Eye (tissue), 1 donor: Measurements from ENCODE around the gene RIN2.

Experiments used
- DNase-seq: peaks from one replicate; pipeline ENCODE4 v3.0.0-alpha.2; 2015

Gene RIN2

GRCh38 chr20:19765913-19766312 is 7.9 kb downstream of the RIN2 start:
- no peak for DNase-seq

- DNase-seq: no peak
These were observed 9.0 kb downstream of the RIN2 start for GRCh38 chr20:19767070-19767469.

GRCh38 chr20:19768325-19768842 is 10.3 kb downstream of the RIN2 start:
- peak; percentile 50 for DNase-seq

GRCh38 chr20:19769507-19769906 is 11.4 kb downstream of the RIN2 start:
- DNase-seq: no peak

GRCh38 chr20:19770375-19770774 is 12.3 kb downstream of the RIN2 start:
- DNase-seq: no peak

GRCh38 chr20:19771031-19771430 is 13.0 kb downstream of the RIN2 start:
- DNase-seq: no peak

- DNase-seq: no peak
These were observed 15.4 kb downstream of the RIN2 start for GRCh38 chr20:19773471-19773870.

- DNase-seq: no peak
These were observed 16.3 kb downstream of the RIN2 start for GRCh38 chr20:19774135-19774933.

- DNase-seq: no peak
These were observed 17.5 kb downstream of the RIN2 start for GRCh38 chr20:19775353-19776253.

GRCh38 chr20:19777315-19777714 is 19.3 kb downstream of the RIN2 start:
- no peak for DNase-seq

GRCh38 chr20:19777981-19778380 is 19.9 kb downstream of the RIN2 start:
- no peak for DNase-seq

GRCh38 chr20:19778404-19778803 is 20.3 kb downstream of the RIN2 start:
- no peak for DNase-seq

- no peak for DNase-seq
These were observed 21.6 kb downstream of the RIN2 start for GRCh38 chr20:19779634-19780033.

- DNase-seq: no peak
These were observed 22.2 kb downstream of the RIN2 start for GRCh38 chr20:19780261-19780660.

GRCh38 chr20:19781235-19781634 is 23.2 kb downstream of the RIN2 start:
- DNase-seq: no peak

- DNase-seq: no peak
These were observed 24.6 kb downstream of the RIN2 start for GRCh38 chr20:19782669-19783068.

GRCh38 chr20:19783966-19784401 is 25.9 kb downstream of the RIN2 start:
- DNase-seq: no peak

- peak; percentile 96 for DNase-seq
These were observed 26.6 kb downstream of the RIN2 start for GRCh38 chr20:19784511-19785172.

GRCh38 chr20:19785173-19785982 is 27.3 kb downstream of the RIN2 start:
- no peak for DNase-seq

- DNase-seq: no peak
These were observed 27.9 kb downstream of the RIN2 start for GRCh38 chr20:19785983-19786285.

GRCh38 chr20:19786311-19786710 is 28.3 kb downstream of the RIN2 start:
- DNase-seq: peak; percentile 83

GRCh38 chr20:19787366-19787765 is 29.3 kb downstream of the RIN2 start:
- DNase-seq: no peak
